K562 (cell line): ENCODE results near the gene STK26. TPM values are rescaled to one million over a fixed set of nuclear protein-coding genes. Genes with fewer than 3 reads are reported as not detected.
A peak's percentile ranks its signal among the peaks of the same experiment; 100 is the strongest.

Experiments
- JUND ChIP-seq, 2 experiments: IDR thresholded peaks; 2 replicates in 1 of 2; 3 replicates in 1 of 2; pipeline ENCODE4 v1.6.1; 2011; ENCODE audit warnings: borderline replicate concordance in 2 of 2, low read depth in 2 of 2, low read length in 2 of 2, improper control_type of control experiment in 1 of 2, missing biosample characterization in 1 of 2, missing genetic modification characterization in 1 of 2, missing genetic modification reagents in 1 of 2
- POLR2G ChIP-seq: fragments of 200-400 bp; formaldehyde crosslinking; IDR thresholded peaks from 2 replicates; pipeline ENCODE4 v1.6.1; 2017; ENCODE audit warnings: low read depth, mild to moderate bottlenecking, antibody characterized with exemption, low read length, moderate library complexity
- SIN3B ChIP-seq: fragments of 450-650 bp; IDR thresholded peaks from 2 replicates; pipeline ENCODE4 v1.6.1; 2017; ENCODE audit warnings: low read depth, mild to moderate bottlenecking, moderate library complexity
- SP1 ChIP-seq: sonication (generic); formaldehyde crosslinking; IDR thresholded peaks from 2 replicates; pipeline ENCODE4 v1.8.1; 2022; ENCODE audit warnings: mild to moderate bottlenecking, missing genetic modification reagents
- STAG1 ChIP-seq: sonication (generic); formaldehyde crosslinking; IDR thresholded peaks from 2 replicates; pipeline ENCODE4 v1.5.0; 2020; ENCODE audit warnings: missing genetic modification reagents, borderline replicate concordance
- TAF7 ChIP-seq: fragments of 450-650 bp; IDR thresholded peaks from 2 replicates; pipeline ENCODE4 v1.6.1; 2016; ENCODE audit warnings: missing genetic modification characterization, missing compliant biosample characterization
- U2AF1 ChIP-seq: fragments of 200-400 bp; formaldehyde crosslinking; optimal IDR thresholded peaks from 2 replicates; pipeline ENCODE3; 2017; ENCODE audit warnings: mild to moderate bottlenecking, low read depth, low read length, moderate library complexity
- WHSC1 ChIP-seq: IDR thresholded peaks from one replicate; pipeline ENCODE4 v1.6.1; 2012; ENCODE audit warnings: low read length, control low read depth, inconsistent platforms
- ZC3H4 ChIP-seq: sonication (generic); formaldehyde crosslinking; IDR thresholded peaks from 2 replicates; pipeline ENCODE4 v1.9.0; 2021; ENCODE audit warnings: missing genetic modification reagents, borderline replicate concordance
- ZNF511 ChIP-seq: sonication (generic); formaldehyde crosslinking; IDR thresholded peaks from 2 replicates; pipeline ENCODE4 v1.8.0; 2022; ENCODE audit warnings: mild to moderate bottlenecking, missing genetic modification reagents
- polyA plus RNA-seq, 8 experiments: library from polyadenylated mRNA; depleted of rRNA in 4 of 8; stranded (reverse) in 5 of 8; unstranded in 3 of 8; fragments of >200 nt; fragmentation: Nextera tagmentation in 2 of 8; fragmentation: Illumina TruSeq in 1 of 8; extraction: Ambion mirVana in 2 of 8; extraction: Trizol in 1 of 8; gene quantifications; 2 replicates each; pipeline versions ENCODE4 v1.2.1 to v1.2.3, GENCODE V29; 2011 to 2014; ENCODE audit warnings: inconsistent platforms in 1 of 8, missing spikeins in 1 of 8
- total RNA-seq, 7 experiments: library from RNA; depleted of rRNA in 6 of 7; stranded (reverse); fragments of >200 nt in 6 of 7; fragmentation: Illumina TruSeq in 2 of 7; extraction: Trizol in 2 of 7; gene quantifications; 2 replicates each; pipeline versions ENCODE4 v1.2.1 to v1.2.3, GENCODE V29; 2011 to 2021; ENCODE audit warnings: low replicate concordance in 1 of 7
- TF ChIP-seq, protein P1 (sequence below): fragments of 250-450 bp; sonication (Bioruptor Pico); IDR thresholded peaks from 2 replicates; pipeline ENCODE4 v1.9.0; 2021; ENCODE audit warnings: mild to moderate bottlenecking
- TF ChIP-seq, protein P2 (sequence below): fragments of 450-650 bp; IDR thresholded peaks from 2 replicates; pipeline ENCODE4 v1.6.1; 2017; ENCODE audit warnings: antibody characterized with exemption, mild to moderate bottlenecking
- TF ChIP-seq, protein P3 (sequence below): fragments of 250-450 bp; sonication (Bioruptor Pico); IDR thresholded peaks from 2 replicates; pipeline ENCODE4 v1.4.0; 2020; ENCODE audit warnings: mild to moderate bottlenecking
- TF ChIP-seq, protein P4 (sequence below): fragments of 450-650 bp; IDR thresholded peaks from 2 replicates; pipeline ENCODE4 v1.6.1; 2014; ENCODE audit warnings: low read depth, mild to moderate bottlenecking, moderate library complexity, borderline replicate concordance

STK26 gene
- total and polyA plus RNA-seq, 9 of the 15 experiments (the other 6 are each of a cell fraction or from before 2014, with no cell fraction given), result 28.1 to 72.9 (median 50.1) TPM

DNA sequence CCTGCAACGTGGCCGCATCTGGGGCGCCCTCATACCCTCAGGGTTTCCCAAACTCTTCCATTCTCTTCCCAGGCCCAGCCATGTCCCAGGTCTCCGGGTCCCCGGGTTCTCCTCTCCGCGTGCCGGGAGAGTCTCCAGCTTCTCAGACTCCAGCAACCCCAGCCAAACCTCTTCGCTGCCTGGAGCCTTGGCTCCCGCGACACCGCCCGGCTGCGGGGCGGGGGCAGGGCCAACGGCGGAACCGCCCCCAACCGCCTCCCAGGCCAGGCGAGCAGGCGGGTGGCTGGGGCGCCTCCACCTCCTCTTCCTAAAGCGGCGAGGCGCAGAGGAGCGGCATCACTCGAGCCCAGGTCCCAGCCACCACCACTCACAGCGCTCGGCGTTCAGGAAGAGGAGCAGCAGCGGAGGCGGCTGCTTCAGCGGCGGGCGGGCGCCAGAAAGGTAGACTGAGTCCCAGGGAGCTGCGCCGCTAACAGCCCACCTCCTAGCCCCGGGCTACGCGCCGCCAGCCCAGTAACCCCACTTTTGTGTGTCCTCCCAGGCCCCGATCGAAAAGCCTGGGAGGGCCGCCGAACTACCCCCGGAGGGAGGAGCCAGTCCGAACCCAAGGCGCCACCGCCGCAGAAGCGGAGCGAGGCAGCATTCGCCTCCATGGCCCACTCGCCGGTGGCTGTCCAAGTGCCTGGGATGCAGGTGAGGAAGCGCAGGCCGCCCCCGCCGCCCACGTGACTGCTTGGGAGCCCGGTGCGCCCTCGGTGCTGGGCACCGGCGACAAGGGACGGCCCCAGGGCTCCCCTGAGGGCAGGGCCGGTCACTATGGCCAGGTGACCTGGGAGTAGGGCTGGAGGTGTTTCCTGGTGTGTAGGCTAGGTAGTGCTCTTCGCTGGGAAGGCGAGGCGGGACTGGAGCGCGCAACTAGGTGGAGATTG, at the start of gene STK26 (continued):
- TF ChIP-seq U2AF1 (peak; percentile 73), STAG1 (no peak), SP1 (CRISPR knock-in tag) (peak; percentile 59; the same call in 1 of the 2 replicates), SIN3B (no peak), ZNF511 (CRISPR knock-in tag) (0 out of 2 replicates have a peak, but pooled peaks have one; percentile 15), POLR2G (peak; percentile 99), WHSC1 (no peak), JUND (IDR thresholded peaks at IDR 0.05; ENCODE audit: borderline replicate concordance, low read depth, low read length) (peak; percentile 15; the same call in 1 of the 2 replicates), JUND (tag; IDR thresholded peaks at IDR 0.05; ENCODE audit: borderline replicate concordance, low read depth, low read length) (no peak), TAF7 (tag) (peak; percentile 48; the same call in 1 of the 2 replicates), ZC3H4 (CRISPR knock-in tag) (peak; percentile 88; the same call in 1 of the 2 replicates)
- TF ChIP-seq, protein P1, sequence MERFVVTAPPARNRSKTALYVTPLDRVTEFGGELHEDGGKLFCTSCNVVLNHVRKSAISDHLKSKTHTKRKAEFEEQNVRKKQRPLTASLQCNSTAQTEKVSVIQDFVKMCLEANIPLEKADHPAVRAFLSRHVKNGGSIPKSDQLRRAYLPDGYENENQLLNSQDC (CRISPR knock-in tag), result no peak
- TF ChIP-seq, protein P2, sequence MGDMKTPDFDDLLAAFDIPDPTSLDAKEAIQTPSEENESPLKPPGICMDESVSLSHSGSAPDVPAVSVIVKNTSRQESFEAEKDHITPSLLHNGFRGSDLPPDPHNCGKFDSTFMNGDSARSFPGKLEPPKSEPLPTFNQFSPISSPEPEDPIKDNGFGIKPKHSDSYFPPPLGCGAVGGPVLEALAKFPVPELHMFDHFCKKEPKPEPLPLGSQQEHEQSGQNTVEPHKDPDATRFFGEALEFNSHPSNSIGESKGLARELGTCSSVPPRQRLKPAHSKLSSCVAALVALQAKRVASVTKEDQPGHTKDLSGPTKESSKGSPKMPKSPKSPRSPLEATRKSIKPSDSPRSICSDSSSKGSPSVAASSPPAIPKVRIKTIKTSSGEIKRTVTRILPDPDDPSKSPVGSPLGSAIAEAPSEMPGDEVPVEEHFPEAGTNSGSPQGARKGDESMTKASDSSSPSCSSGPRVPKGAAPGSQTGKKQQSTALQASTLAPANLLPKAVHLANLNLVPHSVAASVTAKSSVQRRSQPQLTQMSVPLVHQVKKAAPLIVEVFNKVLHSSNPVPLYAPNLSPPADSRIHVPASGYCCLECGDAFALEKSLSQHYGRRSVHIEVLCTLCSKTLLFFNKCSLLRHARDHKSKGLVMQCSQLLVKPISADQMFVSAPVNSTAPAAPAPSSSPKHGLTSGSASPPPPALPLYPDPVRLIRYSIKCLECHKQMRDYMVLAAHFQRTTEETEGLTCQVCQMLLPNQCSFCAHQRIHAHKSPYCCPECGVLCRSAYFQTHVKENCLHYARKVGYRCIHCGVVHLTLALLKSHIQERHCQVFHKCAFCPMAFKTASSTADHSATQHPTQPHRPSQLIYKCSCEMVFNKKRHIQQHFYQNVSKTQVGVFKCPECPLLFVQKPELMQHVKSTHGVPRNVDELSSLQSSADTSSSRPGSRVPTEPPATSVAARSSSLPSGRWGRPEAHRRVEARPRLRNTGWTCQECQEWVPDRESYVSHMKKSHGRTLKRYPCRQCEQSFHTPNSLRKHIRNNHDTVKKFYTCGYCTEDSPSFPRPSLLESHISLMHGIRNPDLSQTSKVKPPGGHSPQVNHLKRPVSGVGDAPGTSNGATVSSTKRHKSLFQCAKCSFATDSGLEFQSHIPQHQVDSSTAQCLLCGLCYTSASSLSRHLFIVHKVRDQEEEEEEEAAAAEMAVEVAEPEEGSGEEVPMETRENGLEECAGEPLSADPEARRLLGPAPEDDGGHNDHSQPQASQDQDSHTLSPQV, result no peak
- TF ChIP-seq, protein P3, sequence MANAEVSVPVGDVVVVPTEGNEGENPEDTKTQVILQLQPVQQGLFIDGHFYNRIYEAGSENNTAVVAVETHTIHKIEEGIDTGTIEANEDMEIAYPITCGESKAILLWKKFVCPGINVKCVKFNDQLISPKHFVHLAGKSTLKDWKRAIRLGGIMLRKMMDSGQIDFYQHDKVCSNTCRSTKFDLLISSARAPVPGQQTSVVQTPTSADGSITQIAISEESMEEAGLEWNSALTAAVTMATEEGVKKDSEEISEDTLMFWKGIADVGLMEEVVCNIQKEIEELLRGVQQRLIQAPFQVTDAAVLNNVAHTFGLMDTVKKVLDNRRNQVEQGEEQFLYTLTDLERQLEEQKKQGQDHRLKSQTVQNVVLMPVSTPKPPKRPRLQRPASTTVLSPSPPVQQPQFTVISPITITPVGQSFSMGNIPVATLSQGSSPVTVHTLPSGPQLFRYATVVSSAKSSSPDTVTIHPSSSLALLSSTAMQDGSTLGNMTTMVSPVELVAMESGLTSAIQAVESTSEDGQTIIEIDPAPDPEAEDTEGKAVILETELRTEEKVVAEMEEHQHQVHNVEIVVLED (CRISPR knock-in tag), result no peak; the same call in 1 of the 2 replicates
- TF ChIP-seq, protein P4, sequence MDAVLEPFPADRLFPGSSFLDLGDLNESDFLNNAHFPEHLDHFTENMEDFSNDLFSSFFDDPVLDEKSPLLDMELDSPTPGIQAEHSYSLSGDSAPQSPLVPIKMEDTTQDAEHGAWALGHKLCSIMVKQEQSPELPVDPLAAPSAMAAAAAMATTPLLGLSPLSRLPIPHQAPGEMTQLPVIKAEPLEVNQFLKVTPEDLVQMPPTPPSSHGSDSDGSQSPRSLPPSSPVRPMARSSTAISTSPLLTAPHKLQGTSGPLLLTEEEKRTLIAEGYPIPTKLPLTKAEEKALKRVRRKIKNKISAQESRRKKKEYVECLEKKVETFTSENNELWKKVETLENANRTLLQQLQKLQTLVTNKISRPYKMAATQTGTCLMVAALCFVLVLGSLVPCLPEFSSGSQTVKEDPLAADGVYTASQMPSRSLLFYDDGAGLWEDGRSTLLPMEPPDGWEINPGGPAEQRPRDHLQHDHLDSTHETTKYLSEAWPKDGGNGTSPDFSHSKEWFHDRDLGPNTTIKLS, result peak; percentile 69; the same call in 1 of the 2 replicates
